NCI-H748 treated with DMSO at 0.1 percent for 48 hours (cell line): ENCODE data around the gene HAO1.
"Not testable (repeated sequence)": the region's sequence is repeated elsewhere in the genome, so short reads cannot be mapped to it uniquely, and the experiment has no call there.

Experiments used
- DNase-seq: peaks from one replicate; lab custom pipeline; 2025; lab: John Stamatoyannopoulos, UW

The HAO1 gene

GRCh38 chr20:7940341-7940740 is at the start of gene HAO1:
TSS of gene HAO1 (minus strand) at chr20:7940458. CDS start at chr20:7940422, 36 bp downstream.
- no peak for DNase-seq

GRCh38 chr20:7989379-7989778 is 49.1 kb upstream of the HAO1 start:
- DNase-seq, result no peak

- no peak for DNase-seq
Observed at GRCh38 chr20:7985916-7986315, 45.7 kb upstream of the HAO1 start.

GRCh38 chr20:7984192-7984591 is 43.9 kb upstream of the HAO1 start:
- no peak for DNase-seq

GRCh38 chr20:7981374-7981773 is 41.1 kb upstream of the HAO1 start:
- no peak for DNase-seq

- DNase-seq, result peak; percentile 62
Observed at GRCh38 chr20:7980332-7981046, 40.2 kb upstream of the HAO1 start.

GRCh38 chr20:7977709-7978108 is 37.5 kb upstream of the HAO1 start:
- no peak for DNase-seq

- DNase-seq, result no peak
Observed at GRCh38 chr20:7975851-7976414, 35.7 kb upstream of the HAO1 start.

GRCh38 chr20:7974785-7975435 is 34.7 kb upstream of the HAO1 start:
- no peak for DNase-seq

GRCh38 chr20:7971536-7972280 is 31.4 kb upstream of the HAO1 start:
- DNase-seq, result no peak

- DNase-seq, result no peak
Observed at GRCh38 chr20:7967199-7967844, 27.1 kb upstream of the HAO1 start.

GRCh38 chr20:7966176-7966575 is 25.9 kb upstream of the HAO1 start:
- no peak for DNase-seq

- DNase-seq, result no peak
Observed at GRCh38 chr20:7959484-7959883, 19.2 kb upstream of the HAO1 start.

GRCh38 chr20:7956561-7956960 is 16.3 kb upstream of the HAO1 start:
- DNase-seq, result not testable (repeated sequence)

- no peak for DNase-seq
Observed at GRCh38 chr20:7950387-7950786, 10.1 kb upstream of the HAO1 start.

- no peak for DNase-seq
Observed at GRCh38 chr20:7943891-7944290, 3.6 kb upstream of the HAO1 start.

GRCh38 chr20:7939663-7940062 is 595 bp downstream of the HAO1 start:
- DNase-seq, result no peak

- DNase-seq, result no peak
Observed at GRCh38 chr20:7938058-7938457, 2.2 kb downstream of the HAO1 start.

GRCh38 chr20:7937328-7937727 is 2.9 kb downstream of the HAO1 start:
- no peak for DNase-seq

GRCh38 chr20:7935027-7935551 is 5.2 kb downstream of the HAO1 start:
- DNase-seq, result no peak

- DNase-seq, result no peak
Observed at GRCh38 chr20:7933346-7933745, 6.9 kb downstream of the HAO1 start.

- no peak for DNase-seq
Observed at GRCh38 chr20:7930343-7930742, 9.9 kb downstream of the HAO1 start.
